ENCODE measurements around the gene ANO10.

The ANO10 gene

GRCh38 chr3:43353923-43354670, 267.7 kb downstream of the ANO10 start:
- in situ Hi-C loops (cut with MboI; ENCODE audit: low sequenced_read_pairs) = no loop called here

- in situ Hi-C loops (cut with MboI; ENCODE audit: low sequenced_read_pairs) = no loop called here
Observed at GRCh38 chr3:43353393-43353792, 268.4 kb downstream of the ANO10 start.

GRCh38 chr3:43349716-43350115, 272.1 kb downstream of the ANO10 start:
- in situ Hi-C loops (cut with MboI; ENCODE audit: low sequenced_read_pairs) = no loop called here

- in situ Hi-C loops (cut with MboI; ENCODE audit: low sequenced_read_pairs) = no loop called here
Observed at GRCh38 chr3:43348852-43349574, 272.8 kb downstream of the ANO10 start.

- in situ Hi-C loops (cut with MboI; ENCODE audit: low sequenced_read_pairs) = no loop called here
Observed at GRCh38 chr3:43348350-43348749, 273.5 kb downstream of the ANO10 start.

- in situ Hi-C loops (cut with MboI; ENCODE audit: low sequenced_read_pairs) = no loop called here
Observed at GRCh38 chr3:43347774-43348173, 274.0 kb downstream of the ANO10 start.

- in situ Hi-C loops (cut with MboI; ENCODE audit: low sequenced_read_pairs) = no loop called here
Observed at GRCh38 chr3:43346978-43347749, 274.6 kb downstream of the ANO10 start.

- in situ Hi-C loops (cut with MboI; ENCODE audit: low sequenced_read_pairs) = no loop called here
Observed at GRCh38 chr3:43345877-43346276, 275.9 kb downstream of the ANO10 start.

- in situ Hi-C loops (cut with MboI; ENCODE audit: low sequenced_read_pairs) = no loop called here
Observed at GRCh38 chr3:43345246-43345645, 276.6 kb downstream of the ANO10 start.

GRCh38 chr3:43344520-43344919, 277.3 kb downstream of the ANO10 start:
- in situ Hi-C loops (cut with MboI; ENCODE audit: low sequenced_read_pairs) = no loop called here

- in situ Hi-C loops (cut with MboI; ENCODE audit: low sequenced_read_pairs) = no loop called here
Observed at GRCh38 chr3:43343815-43344214, 278.0 kb downstream of the ANO10 start.

GRCh38 chr3:43343185-43343584, 278.6 kb downstream of the ANO10 start:
- in situ Hi-C loops (cut with MboI; ENCODE audit: low sequenced_read_pairs) = no loop called here

GRCh38 chr3:43341788-43342187, 280.0 kb downstream of the ANO10 start:
- in situ Hi-C loops (cut with MboI; ENCODE audit: low sequenced_read_pairs) = no loop called here

- in situ Hi-C loops (cut with MboI; ENCODE audit: low sequenced_read_pairs) = no loop called here
Observed at GRCh38 chr3:43340403-43340802, 281.4 kb downstream of the ANO10 start.

- in situ Hi-C loops (cut with MboI; ENCODE audit: low sequenced_read_pairs) = no loop called here
Observed at GRCh38 chr3:43338295-43338694, 283.5 kb downstream of the ANO10 start.

GRCh38 chr3:43335799-43336198, 286.0 kb downstream of the ANO10 start:
- in situ Hi-C loops (cut with MboI; ENCODE audit: low sequenced_read_pairs) = no loop called here

GRCh38 chr3:43334976-43335375, 286.8 kb downstream of the ANO10 start:
- in situ Hi-C loops (cut with MboI; ENCODE audit: low sequenced_read_pairs) = no loop called here

- in situ Hi-C loops (cut with MboI; ENCODE audit: low sequenced_read_pairs) = no loop called here
Observed at GRCh38 chr3:43331381-43331780, 290.4 kb downstream of the ANO10 start.

GRCh38 chr3:43330981-43331380, 290.8 kb downstream of the ANO10 start:
- in situ Hi-C loops (cut with MboI; ENCODE audit: low sequenced_read_pairs) = no loop called here

GRCh38 chr3:43328653-43329052, 293.2 kb downstream of the ANO10 start:
- in situ Hi-C loops (cut with MboI; ENCODE audit: low sequenced_read_pairs) = no loop called here

- in situ Hi-C loops (cut with MboI; ENCODE audit: low sequenced_read_pairs) = no loop called here
Observed at GRCh38 chr3:43327582-43327979, 294.2 kb downstream of the ANO10 start.

All from HL-60/S4 treated with phorbol 12-myristate 13-acetate at 8.2 ng/mL for 4 days and 3 days (cell line).